ENCODE data around the gene SPOCK1. TPM values are rescaled to one million over a fixed set of nuclear protein-coding genes. Genes with fewer than 3 reads are reported as not detected.
A peak's percentile ranks its signal among the peaks of the same experiment; 100 is the strongest.

The SPOCK1 gene
- total RNA-seq, 1 experiment from 2014 or later, result 10.9 TPM

- no peak overlapping the region for H3K23ac ChIP-seq (ENCODE audit: insufficient read length, low read depth, low read length)
- no peak overlapping the region for H3T11ph ChIP-seq (ENCODE audit: low read length)
- no peak overlapping the region for H4K91ac ChIP-seq (ENCODE audit: insufficient read length, low read depth, low read length)
- WGBS (ENCODE audit: extremely low coverage, insufficient read length, low lambda C conversion rate), result no CpG with 5 or more reads among the region's 4 CpGs
- no peak overlapping the region for H3K4ac ChIP-seq (ENCODE audit: low read depth, low read length)
- no peak for DNase-seq
- no peaks in the 10 kb centered on the region for H4K20me1 ChIP-seq (ENCODE audit: control insufficient read depth, insufficient read depth, insufficient read length)
- no peak overlapping the region for H3K56ac ChIP-seq (ENCODE audit: insufficient read length, low read depth, low read length)
- H3K4me3 Mint-ChIP-seq, result no peak overlapping the region
- no peak overlapping the region for H2BK20ac ChIP-seq (ENCODE audit: low read depth, low read length, poor library complexity, severe bottlenecking)
- no peaks in the 10 kb centered on the region; the same call in none of the 2 replicates for H3K27me3 Mint-ChIP-seq (ENCODE audit: low read depth)
- H4K8ac ChIP-seq (replicated peaks; ENCODE audit: insufficient read length, low read depth, low read length), result no peak overlapping the region
- no peak overlapping the region for H3K4me2 ChIP-seq (ENCODE audit: insufficient read depth, insufficient read length, low read length)
- no peaks in the 10 kb centered on the region for H3K23me2 ChIP-seq (ENCODE audit: insufficient read length, low read depth, low read length, poor library complexity, severe bottlenecking)
- no peak overlapping the region for H2BK5ac ChIP-seq (ENCODE audit: insufficient read length, low read length)
- no peak overlapping the region for H3K27ac ChIP-seq (ENCODE audit: insufficient read length, low read depth, low read length)
- H3K79me2 ChIP-seq (ENCODE audit: insufficient read depth, low read length), result no peaks in the 10 kb centered on the region
- peaks cover 8% of the 10 kb centered on the region for H3K4me1 ChIP-seq (ENCODE audit: insufficient read depth, low read length)
- H2AK5ac ChIP-seq (ENCODE audit: insufficient read length, low read length), result no peak overlapping the region
- H3K9me3 ChIP-seq (ENCODE audit: control insufficient read depth, low read depth, low read length), result no peaks in the 10 kb centered on the region
- no peak overlapping the region for H3K18ac ChIP-seq (ENCODE audit: insufficient read length, low read depth, low read length)
- TF ChIP-seq, protein P1, sequence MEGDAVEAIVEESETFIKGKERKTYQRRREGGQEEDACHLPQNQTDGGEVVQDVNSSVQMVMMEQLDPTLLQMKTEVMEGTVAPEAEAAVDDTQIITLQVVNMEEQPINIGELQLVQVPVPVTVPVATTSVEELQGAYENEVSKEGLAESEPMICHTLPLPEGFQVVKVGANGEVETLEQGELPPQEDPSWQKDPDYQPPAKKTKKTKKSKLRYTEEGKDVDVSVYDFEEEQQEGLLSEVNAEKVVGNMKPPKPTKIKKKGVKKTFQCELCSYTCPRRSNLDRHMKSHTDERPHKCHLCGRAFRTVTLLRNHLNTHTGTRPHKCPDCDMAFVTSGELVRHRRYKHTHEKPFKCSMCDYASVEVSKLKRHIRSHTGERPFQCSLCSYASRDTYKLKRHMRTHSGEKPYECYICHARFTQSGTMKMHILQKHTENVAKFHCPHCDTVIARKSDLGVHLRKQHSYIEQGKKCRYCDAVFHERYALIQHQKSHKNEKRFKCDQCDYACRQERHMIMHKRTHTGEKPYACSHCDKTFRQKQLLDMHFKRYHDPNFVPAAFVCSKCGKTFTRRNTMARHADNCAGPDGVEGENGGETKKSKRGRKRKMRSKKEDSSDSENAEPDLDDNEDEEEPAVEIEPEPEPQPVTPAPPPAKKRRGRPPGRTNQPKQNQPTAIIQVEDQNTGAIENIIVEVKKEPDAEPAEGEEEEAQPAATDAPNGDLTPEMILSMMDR (conservative IDR thresholded peaks at IDR 0.05), result no peak
- H4K5ac ChIP-seq (ENCODE audit: insufficient read length, low read depth, low read length), result no peak overlapping the region
- no peak overlapping the region for H3K14ac ChIP-seq (ENCODE audit: insufficient read depth, low read length)
- H3K9ac ChIP-seq (ENCODE audit: extremely low read depth, insufficient read length, low read length), result no peak overlapping the region
- peaks cover 0 to 10% (median 3%) of the 10 kb centered on the region in 3 experiments; a peak in 4 of 7 replicates for H3K36me3 Mint-ChIP-seq (ENCODE audit: insufficient read depth in 1 of 3, low read depth in 3 of 3)
- peak overlapping the region in 2 of 3 experiments; percentile 52 to 68; a peak in 2 of 7 replicates for H3K27ac Mint-ChIP-seq
- H3K27me3 ChIP-seq (ENCODE audit: insufficient read depth, low read length), result no peaks in the 10 kb centered on the region
- peaks cover 35 to 46% of the 10 kb centered on the region in 2 experiments for H3K4me1 Mint-ChIP-seq
- H3K9me3 Mint-ChIP-seq, result peaks cover 10 to 11% of the 10 kb centered on the region in 2 experiments
- no peak overlapping the region for H2BK120ac ChIP-seq (ENCODE audit: low read depth, low read length, poor library complexity, severe bottlenecking)
- H2BK12ac ChIP-seq (ENCODE audit: insufficient read length, low read depth, low read length), result no peak overlapping the region
- no peak overlapping the region for H2BK15ac ChIP-seq (ENCODE audit: low read depth, low read length)
- no peaks in the 10 kb centered on the region for H3K79me1 ChIP-seq (ENCODE audit: insufficient read depth, low read depth, low read length, poor library complexity, severe bottlenecking)
- H2AFZ ChIP-seq (ENCODE audit: low read length), result no peak overlapping the region
Measured at GRCh38 chr5:137040024-137040423, 459.1 kb downstream of the SPOCK1 start.

Data from H9 (cell line).